GM23338 (cell line): Measurements from ENCODE around the gene PLA2G2A. TPM values are rescaled to one million over a fixed set of nuclear protein-coding genes. Genes with fewer than 3 reads are reported as not detected.
"Not testable (repeated sequence)": the region's sequence is repeated elsewhere in the genome, so short reads cannot be mapped to it uniquely, and the experiment has no call there.

Experiments
- ATAC-seq: fragments of 200-7000 bp; cut with Tn5 transposase; 3 replicates; pipeline ENCODE4 v1.9.1; 2020
- DNase-seq: peaks from one replicate; pipeline ENCODE4 v3.0.0-alpha.2; 2015; ENCODE audit warnings: low spot score
- H2AFZ ChIP-seq: fragments of 200-600 bp; sonication (generic); 2 replicates; pipeline ENCODE4 v1.8.0; 2016; ENCODE audit warnings: antibody characterized with exemption, mild to moderate bottlenecking, moderate library complexity
- H3F3A ChIP-seq: fragments of 200-600 bp; sonication (generic); replicated peaks from 2 replicates; pipeline ENCODE4 v1.8.0; 2017; ENCODE audit warnings: antibody characterized with exemption, mixed run types, low read depth
- H3K27ac ChIP-seq: fragments of 200-600 bp; sonication (generic); 2 replicates; pipeline ENCODE4 v1.6.1; 2016; ENCODE audit warnings: low read depth
- H3K27me3 ChIP-seq: fragments of 200-600 bp; sonication (generic); 2 replicates; pipeline ENCODE4 v1.8.0; 2016; ENCODE audit warnings: mild to moderate bottlenecking, mixed run types, moderate library complexity; ENCODE audit not compliant: insufficient read depth
- H3K36me3 ChIP-seq: fragments of 200-600 bp; sonication (generic); 2 replicates; pipeline ENCODE4 v1.8.0; 2016; ENCODE audit warnings: mild to moderate bottlenecking; ENCODE audit not compliant: insufficient read depth
- H3K4me1 ChIP-seq: fragments of 200-600 bp; sonication (generic); 2 replicates; pipeline ENCODE4 v1.8.0; 2016; ENCODE audit warnings: mild to moderate bottlenecking, moderate library complexity; ENCODE audit not compliant: insufficient read depth
- H3K4me2 ChIP-seq: fragments of 200-600 bp; sonication (generic); 2 replicates; pipeline ENCODE4 v1.7.1; 2017; ENCODE audit warnings: mixed run types
- H3K4me3 ChIP-seq: fragments of 200-600 bp; sonication (generic); 2 replicates; pipeline ENCODE4 v1.6.1; 2016; ENCODE audit warnings: mixed run types
- H3K79me2 ChIP-seq: fragments of 200-600 bp; sonication (generic); replicated peaks from 2 replicates; pipeline ENCODE4 v1.8.0; 2017; ENCODE audit warnings: mild to moderate bottlenecking; ENCODE audit not compliant: insufficient read depth
- H3K9me2 ChIP-seq: fragments of 200-600 bp; sonication (generic); 2 replicates; pipeline ENCODE4 v1.8.0; 2017; ENCODE audit not compliant: insufficient read depth
- H4K20me1 ChIP-seq: fragments of 200-600 bp; sonication (generic); replicated peaks from 2 replicates; pipeline ENCODE4 v1.8.0; 2017; ENCODE audit warnings: mild to moderate bottlenecking; ENCODE audit not compliant: insufficient read depth
- H3K27ac Mint-ChIP-seq: 2 replicates; pipeline ENCODE4 v1.8.0; 2020; ENCODE audit warnings: inconsistent platforms, mild to moderate bottlenecking, moderate library complexity, mixed read lengths
- H3K27me3 Mint-ChIP-seq: 3 replicates; pipeline ENCODE4 v1.8.0; 2022; ENCODE audit warnings: low read depth, mild to moderate bottlenecking, moderate library complexity, mixed read lengths, inconsistent platforms; ENCODE audit not compliant: insufficient read depth, poor library complexity
- H3K36me3 Mint-ChIP-seq: 3 replicates; pipeline ENCODE4 v1.8.0; 2021; ENCODE audit warnings: low read depth, mild to moderate bottlenecking, inconsistent platforms, moderate library complexity, mixed read lengths
- H3K4me1 Mint-ChIP-seq: 3 replicates; pipeline ENCODE4 v1.8.0; 2020; ENCODE audit warnings: mild to moderate bottlenecking, inconsistent platforms, mixed read lengths
- H3K4me3 Mint-ChIP-seq: 3 replicates; pipeline ENCODE4 v1.8.0; 2021; ENCODE audit warnings: moderate library complexity, mild to moderate bottlenecking, inconsistent platforms, mixed read lengths
- H3K9me3 Mint-ChIP-seq: 3 replicates; pipeline ENCODE4 v1.8.0; 2020; ENCODE audit warnings: moderate library complexity, mild to moderate bottlenecking, inconsistent platforms, mixed read lengths
- CREB1 ChIP-seq: fragments of 250-450 bp; sonication (Bioruptor Pico); IDR thresholded peaks from 2 replicates; pipeline ENCODE4 v1.5.0; 2020; ENCODE audit warnings: low read depth, mild to moderate bottlenecking, moderate library complexity
- EZH2 ChIP-seq: fragments of 200-600 bp; sonication (generic); IDR thresholded peaks from one replicate; pipeline ENCODE4 v1.8.0; 2017; ENCODE audit warnings: antibody characterized with exemption, mild to moderate bottlenecking, low read depth; ENCODE audit not compliant: unreplicated experiment
- JUNB ChIP-seq: IDR thresholded peaks from one replicate; pipeline ENCODE4 v1.6.1; 2016; ENCODE audit warnings: antibody characterized with exemption; ENCODE audit not compliant: unreplicated experiment
- NANOG ChIP-seq: IDR thresholded peaks from 2 replicates; pipeline ENCODE4 v1.6.1; 2016; ENCODE audit warnings: antibody characterized with exemption, borderline replicate concordance
- POLR2AphosphoS5 ChIP-seq: IDR thresholded peaks from 2 replicates; pipeline ENCODE4 v1.6.1; 2016; ENCODE audit warnings: antibody characterized with exemption, low read depth
- polyA plus RNA-seq: library from polyadenylated mRNA; unstranded; fragments of >200 nt; fragmentation: Nextera tagmentation; extraction: Ambion mirVana; gene quantifications from 2 replicates; pipeline ENCODE4 v1.2.1, GENCODE V29; 2016
- total RNA-seq: library from RNA; depleted of rRNA; stranded (reverse); fragments of >200 nt; shearing (Covaris generic); gene quantifications from 2 replicates; pipeline ENCODE4 v1.2.3, GENCODE V29; 2014
- TF ChIP-seq, protein P1 (sequence below): IDR thresholded peaks from 2 replicates; pipeline ENCODE4 v1.6.1; 2016; ENCODE audit warnings: antibody characterized with exemption
- TF ChIP-seq, protein P2 (sequence below), 2 experiments: fragments of 200-600 bp in 1 of 2; sonication (generic) in 1 of 2; conservative IDR thresholded peaks; 2 replicates each; pipeline versions ENCODE4 v1.5.1 to v1.6.1; 2016 to 2017; ENCODE audit warnings: antibody characterized with exemption in 2 of 2, low read depth in 2 of 2, mild to moderate bottlenecking in 2 of 2, moderate library complexity in 1 of 2

Gene PLA2G2A
- total and polyA plus RNA-seq, 2 experiments from 2014 or later: 0.55 TPM; not detected in 1

DNA sequence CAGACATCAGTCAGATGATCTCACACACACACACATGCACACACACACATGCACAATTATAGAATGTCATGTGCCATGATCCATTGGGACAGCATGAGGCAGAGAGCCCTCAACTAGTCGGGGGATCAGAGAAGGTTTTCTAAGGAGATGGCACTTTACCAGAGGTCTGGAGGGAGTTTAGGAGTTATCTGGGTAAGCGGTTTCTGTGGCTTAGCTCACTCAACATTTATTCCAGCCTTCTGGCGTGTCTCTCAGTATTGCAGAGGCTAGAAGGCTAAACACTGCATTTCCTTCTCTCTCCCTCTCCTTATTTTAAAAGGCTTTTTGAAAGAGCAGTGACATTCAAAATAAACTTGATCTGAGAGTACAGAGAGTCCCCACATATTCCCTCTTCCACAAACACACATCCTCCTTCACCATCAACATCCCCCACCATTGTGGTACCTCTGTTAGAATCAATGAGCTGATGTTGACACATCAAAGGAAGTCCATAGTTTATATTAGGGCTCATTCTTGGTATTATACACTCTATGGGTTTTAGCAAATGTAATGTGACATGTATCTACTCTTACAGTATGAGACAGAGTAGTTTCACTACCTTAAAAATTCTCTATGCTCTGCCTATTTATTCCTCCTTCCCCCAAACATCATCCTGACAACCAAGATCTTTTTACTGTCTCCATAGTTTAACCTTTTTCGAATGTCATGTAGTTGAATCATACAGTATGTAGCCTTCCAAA is 9.0 kb upstream of the PLA2G2A start:
- H3K4me3 ChIP-seq: no peak overlapping the region
- H3K36me3 Mint-ChIP-seq: peaks cover 17% of the 10 kb centered on the region
- peaks cover 56% of the 10 kb centered on the region for H3K4me1 Mint-ChIP-seq
- peaks cover 9% of the 10 kb centered on the region; the same call in 2 of the 3 replicates for H3K9me3 Mint-ChIP-seq
- ATAC-seq (no peak), DNase-seq (no peak)
- H3K4me3 Mint-ChIP-seq: no peak overlapping the region
- no peaks in the 10 kb centered on the region for H3K36me3 ChIP-seq
- H3K27me3 ChIP-seq: no peaks in the 10 kb centered on the region
- H2AFZ ChIP-seq: no peak overlapping the region
- no peak overlapping the region for H3K27ac ChIP-seq
- peaks cover 8% of the 10 kb centered on the region; the same call in 1 of the 2 replicates for H3K9me2 ChIP-seq
- H3K4me1 ChIP-seq: peaks cover 52% of the 10 kb centered on the region
- H3K79me2 ChIP-seq: no peaks in the 10 kb centered on the region
- H3K27ac Mint-ChIP-seq: peak overlapping the region; percentile 5; the same call in 1 of the 2 replicates
- 0 out of 2 replicates have a peak, but pooled peaks cover 3% of the 10 kb centered on the region for H3F3A ChIP-seq
- no peaks in the 10 kb centered on the region for H4K20me1 ChIP-seq
- TF ChIP-seq EZH2: no peak
- TF ChIP-seq NANOG: no peak
- H3K27me3 Mint-ChIP-seq: no peaks in the 10 kb centered on the region
- peak overlapping the region; percentile 64 for H3K4me2 ChIP-seq

DNA sequence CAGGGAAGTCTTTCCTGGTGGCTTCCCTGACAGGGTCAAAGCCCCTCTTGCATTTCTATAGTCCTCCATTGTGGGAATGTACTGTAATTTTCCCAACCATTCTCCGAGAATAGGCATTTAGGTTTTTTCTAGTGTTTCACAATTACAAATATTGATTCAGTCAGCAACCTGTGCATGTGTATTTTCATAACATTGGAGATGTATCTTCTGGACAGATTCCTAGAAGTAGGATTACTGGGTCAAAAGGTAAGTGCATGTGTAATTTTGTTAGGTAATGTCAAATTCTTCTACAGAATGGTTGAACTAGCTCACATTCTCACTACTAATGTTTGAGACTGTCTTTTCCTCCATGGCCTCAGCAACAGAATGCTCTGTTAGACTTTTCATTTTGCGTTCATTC is 8.3 kb upstream of the PLA2G2A start:
- peaks cover 47% of the 10 kb centered on the region for H3K4me1 ChIP-seq
- Mint-ChIP-seq H3K36me3 (peaks cover 16% of the 10 kb centered on the region), H3K4me1 (peaks cover 52% of the 10 kb centered on the region), H3K27ac (no peak overlapping the region), H3K9me3 (peaks cover 11% of the 10 kb centered on the region; the same call in 2 of the 3 replicates), H3K27me3 (no peaks in the 10 kb centered on the region), H3K4me3 (no peak overlapping the region)
- no peak overlapping the region for H3K4me3 ChIP-seq
- H4K20me1 ChIP-seq: no peaks in the 10 kb centered on the region
- H3K79me2 ChIP-seq: no peaks in the 10 kb centered on the region
- H3K9me2 ChIP-seq: peaks cover 10% of the 10 kb centered on the region; the same call in 1 of the 2 replicates
- no peaks in the 10 kb centered on the region for H3K27me3 ChIP-seq
- TF ChIP-seq, protein P1, sequence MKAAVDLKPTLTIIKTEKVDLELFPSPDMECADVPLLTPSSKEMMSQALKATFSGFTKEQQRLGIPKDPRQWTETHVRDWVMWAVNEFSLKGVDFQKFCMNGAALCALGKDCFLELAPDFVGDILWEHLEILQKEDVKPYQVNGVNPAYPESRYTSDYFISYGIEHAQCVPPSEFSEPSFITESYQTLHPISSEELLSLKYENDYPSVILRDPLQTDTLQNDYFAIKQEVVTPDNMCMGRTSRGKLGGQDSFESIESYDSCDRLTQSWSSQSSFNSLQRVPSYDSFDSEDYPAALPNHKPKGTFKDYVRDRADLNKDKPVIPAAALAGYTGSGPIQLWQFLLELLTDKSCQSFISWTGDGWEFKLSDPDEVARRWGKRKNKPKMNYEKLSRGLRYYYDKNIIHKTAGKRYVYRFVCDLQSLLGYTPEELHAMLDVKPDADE: no peak
- TF ChIP-seq POLR2AphosphoS5 (no peak), JUNB (no peak), EZH2 (no peak), NANOG (no peak), CREB1 (no peak)
- TF ChIP-seq, protein P2, sequence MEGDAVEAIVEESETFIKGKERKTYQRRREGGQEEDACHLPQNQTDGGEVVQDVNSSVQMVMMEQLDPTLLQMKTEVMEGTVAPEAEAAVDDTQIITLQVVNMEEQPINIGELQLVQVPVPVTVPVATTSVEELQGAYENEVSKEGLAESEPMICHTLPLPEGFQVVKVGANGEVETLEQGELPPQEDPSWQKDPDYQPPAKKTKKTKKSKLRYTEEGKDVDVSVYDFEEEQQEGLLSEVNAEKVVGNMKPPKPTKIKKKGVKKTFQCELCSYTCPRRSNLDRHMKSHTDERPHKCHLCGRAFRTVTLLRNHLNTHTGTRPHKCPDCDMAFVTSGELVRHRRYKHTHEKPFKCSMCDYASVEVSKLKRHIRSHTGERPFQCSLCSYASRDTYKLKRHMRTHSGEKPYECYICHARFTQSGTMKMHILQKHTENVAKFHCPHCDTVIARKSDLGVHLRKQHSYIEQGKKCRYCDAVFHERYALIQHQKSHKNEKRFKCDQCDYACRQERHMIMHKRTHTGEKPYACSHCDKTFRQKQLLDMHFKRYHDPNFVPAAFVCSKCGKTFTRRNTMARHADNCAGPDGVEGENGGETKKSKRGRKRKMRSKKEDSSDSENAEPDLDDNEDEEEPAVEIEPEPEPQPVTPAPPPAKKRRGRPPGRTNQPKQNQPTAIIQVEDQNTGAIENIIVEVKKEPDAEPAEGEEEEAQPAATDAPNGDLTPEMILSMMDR (conservative IDR thresholded peaks at IDR 0.05; ENCODE audit: low read depth in 2 of 2): no peak
- 0 out of 2 replicates have a peak, but pooled peaks cover 3% of the 10 kb centered on the region for H3F3A ChIP-seq
- H3K36me3 ChIP-seq: no peaks in the 10 kb centered on the region
- no peak for ATAC-seq
- H2AFZ ChIP-seq: no peak overlapping the region
- H3K27ac ChIP-seq: no peak overlapping the region
- DNase-seq: no peak
- H3K4me2 ChIP-seq: no peak overlapping the region; the same call in 1 of the 2 replicates

DNA sequence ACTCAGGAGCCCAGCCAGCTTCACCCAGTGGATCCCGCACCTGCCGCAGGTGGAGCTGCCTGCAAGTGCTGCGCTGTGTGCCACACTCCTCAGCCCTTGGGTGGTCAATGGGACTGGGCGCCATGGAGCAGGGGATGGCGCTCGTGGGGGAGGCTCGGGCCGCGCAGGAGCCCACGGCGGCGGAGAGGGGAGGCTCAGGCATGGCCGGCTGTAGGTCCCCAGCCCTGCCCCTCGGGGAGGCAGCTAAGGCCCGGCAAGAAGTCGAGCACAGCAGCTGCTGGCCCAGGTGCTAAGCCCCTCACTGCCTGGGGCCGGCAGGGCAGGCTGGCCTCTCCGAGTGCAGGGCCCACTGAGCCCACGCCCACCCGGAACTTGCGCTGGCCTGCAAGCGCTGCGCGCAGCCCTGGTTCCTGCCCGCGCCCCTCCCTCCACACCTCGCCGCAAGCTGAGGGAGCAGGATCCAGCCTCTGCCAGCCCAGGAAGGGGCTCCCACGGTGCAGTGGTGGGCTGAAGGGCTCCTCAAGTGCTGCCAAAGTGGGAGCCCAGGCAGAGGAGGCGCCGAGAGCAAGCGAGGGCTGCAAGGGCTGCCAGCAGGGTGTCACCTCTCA is 5.1 kb upstream of the PLA2G2A start:
- peaks cover 37% of the 10 kb centered on the region for H3K4me1 Mint-ChIP-seq
- H3K4me1 ChIP-seq: peaks cover 37% of the 10 kb centered on the region
- not testable (repeated sequence) for H3K27me3 ChIP-seq, H3K36me3 ChIP-seq, H3K4me3 ChIP-seq, H3K27ac ChIP-seq, DNase-seq, H3K4me3 Mint-ChIP-seq, H3K27ac Mint-ChIP-seq, H3K4me2 ChIP-seq, H3K27me3 Mint-ChIP-seq, H3K79me2 ChIP-seq, H2AFZ ChIP-seq, ATAC-seq, H4K20me1 ChIP-seq, H3F3A ChIP-seq
- peaks cover 10% of the 10 kb centered on the region; the same call in 1 of the 2 replicates for H3K9me2 ChIP-seq
- peaks cover 11% of the 10 kb centered on the region; the same call in 2 of the 3 replicates for H3K9me3 Mint-ChIP-seq
- peaks cover 16% of the 10 kb centered on the region for H3K36me3 Mint-ChIP-seq
